DND-41 (cell line): ENCODE measurements around the gene GPR18.

Experiments used
- EZH2 ChIP-seq: IDR thresholded peaks from 3 replicates; pipeline ENCODE4 v1.6.1; 2012; ENCODE audit warnings: borderline replicate concordance, low read depth, mild to moderate bottlenecking, moderate library complexity, low read length, inconsistent platforms; ENCODE audit not compliant: severe bottlenecking
- TF ChIP-seq, protein P1 (sequence below): IDR thresholded peaks from 2 replicates; pipeline ENCODE4 v1.5.1; 2012; ENCODE audit warnings: borderline replicate concordance, low read length, moderate library complexity, mild to moderate bottlenecking; ENCODE audit not compliant: poor library complexity, severe bottlenecking; ENCODE audit errors: extremely low read depth

DNA sequence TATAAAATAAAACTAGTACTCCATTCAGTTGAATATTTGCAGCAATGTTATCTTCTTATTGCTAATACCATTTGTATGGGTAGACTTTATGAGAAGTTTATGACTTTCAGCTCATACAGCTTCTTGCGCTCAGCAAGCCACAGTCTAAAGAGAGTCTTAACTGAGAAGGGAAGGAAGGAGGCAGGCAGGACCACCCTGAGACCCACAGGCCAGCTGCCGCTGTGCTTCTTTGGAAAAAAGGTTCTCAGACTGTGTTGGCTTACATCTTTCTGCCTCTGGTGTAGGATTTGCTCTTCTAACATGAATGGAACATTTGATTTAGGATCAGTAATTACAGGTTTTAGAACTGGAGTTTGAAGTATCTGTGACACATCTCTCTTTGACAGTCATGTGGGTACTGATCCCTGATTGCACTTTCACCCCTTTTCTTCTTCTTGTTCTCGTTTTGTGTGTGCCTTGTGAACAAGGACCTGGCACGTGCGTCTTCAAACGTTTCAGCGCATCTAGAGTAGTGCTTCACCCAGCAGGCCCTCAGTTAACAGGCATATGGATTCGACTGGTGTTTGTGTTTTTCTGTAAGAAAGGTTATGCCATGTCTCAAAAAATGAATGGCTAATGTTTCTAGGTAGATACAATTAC lies 7.1 kb upstream of the GPR18 start:
- TF ChIP-seq, protein P1, sequence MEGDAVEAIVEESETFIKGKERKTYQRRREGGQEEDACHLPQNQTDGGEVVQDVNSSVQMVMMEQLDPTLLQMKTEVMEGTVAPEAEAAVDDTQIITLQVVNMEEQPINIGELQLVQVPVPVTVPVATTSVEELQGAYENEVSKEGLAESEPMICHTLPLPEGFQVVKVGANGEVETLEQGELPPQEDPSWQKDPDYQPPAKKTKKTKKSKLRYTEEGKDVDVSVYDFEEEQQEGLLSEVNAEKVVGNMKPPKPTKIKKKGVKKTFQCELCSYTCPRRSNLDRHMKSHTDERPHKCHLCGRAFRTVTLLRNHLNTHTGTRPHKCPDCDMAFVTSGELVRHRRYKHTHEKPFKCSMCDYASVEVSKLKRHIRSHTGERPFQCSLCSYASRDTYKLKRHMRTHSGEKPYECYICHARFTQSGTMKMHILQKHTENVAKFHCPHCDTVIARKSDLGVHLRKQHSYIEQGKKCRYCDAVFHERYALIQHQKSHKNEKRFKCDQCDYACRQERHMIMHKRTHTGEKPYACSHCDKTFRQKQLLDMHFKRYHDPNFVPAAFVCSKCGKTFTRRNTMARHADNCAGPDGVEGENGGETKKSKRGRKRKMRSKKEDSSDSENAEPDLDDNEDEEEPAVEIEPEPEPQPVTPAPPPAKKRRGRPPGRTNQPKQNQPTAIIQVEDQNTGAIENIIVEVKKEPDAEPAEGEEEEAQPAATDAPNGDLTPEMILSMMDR: no peak
- TF ChIP-seq EZH2: no peak
